Measurements from ENCODE around the gene ALKBH7. TPM values are rescaled to one million over a fixed set of nuclear protein-coding genes. Genes with fewer than 3 reads are reported as not detected.

ALKBH7 gene
- polyA plus RNA-seq, 1 donor from 2014 or later: 154 TPM

GRCh38 chr19:6350688-6351087, 21.9 kb upstream of the ALKBH7 start:
- Histone ChIP-seq H3K79me2 (replicated peaks; ENCODE audit: insufficient read depth, low read length) (no peaks in the 10 kb centered on the region), H3K9me2 (ENCODE audit: insufficient read depth, low read length) (no peaks in the 10 kb centered on the region), H3K9me3 (ENCODE audit: low read length) (no peaks in the 10 kb centered on the region), H3K27ac (ENCODE audit: low read length) (no peak overlapping the region), H4K20me1 (ENCODE audit: insufficient read depth) (no peaks in the 10 kb centered on the region), H3K4me2 (ENCODE audit: low read length) (no peak overlapping the region), H3K9ac (ENCODE audit: low read length) (no peak overlapping the region), H2AFZ (ENCODE audit: low read depth, low read length) (no peak overlapping the region), H3K4me3 (ENCODE audit: low read length) (no peak overlapping the region), H3K27me3 (ENCODE audit: insufficient read depth, low read depth, low read length) (no peaks in the 10 kb centered on the region), H3K36me3 (ENCODE audit: insufficient read depth, low read length) (no peaks in the 10 kb centered on the region), H3F3A (ENCODE audit: insufficient read depth, low read length, poor library complexity, severe bottlenecking) (no peaks in the 10 kb centered on the region)
- no peak for TF ChIP-seq POLR2AphosphoS5 (IDR thresholded peaks at IDR 0.05)
- TF ChIP-seq SMC3 (conservative IDR thresholded peaks at IDR 0.05; ENCODE audit: poor library complexity): no peak
- TF ChIP-seq RAD21 (conservative IDR thresholded peaks at IDR 0.05): no peak
- TF ChIP-seq REST (IDR thresholded peaks at IDR 0.05; ENCODE audit: borderline replicate concordance): no peak
- no peak for TF ChIP-seq EZH2 (IDR thresholded peaks at IDR 0.05; ENCODE audit: borderline replicate concordance, insufficient read depth, low read length, poor library complexity, severe bottlenecking)
- no peak for TF ChIP-seq CTCF (IDR thresholded peaks at IDR 0.05; ENCODE audit: poor library complexity, severe bottlenecking)
- no peak for TF ChIP-seq TAF1 (IDR thresholded peaks at IDR 0.05; ENCODE audit: low read depth)
- TF ChIP-seq EP300 (conservative IDR thresholded peaks at IDR 0.05; ENCODE audit: poor library complexity, severe bottlenecking): no peak
- TF ChIP-seq MXI1 (conservative IDR thresholded peaks at IDR 0.05; ENCODE audit: poor library complexity, severe bottlenecking): no peak

GRCh38 chr19:6352381-6353165, 20.0 kb upstream of the ALKBH7 start:
- H3K4me2 ChIP-seq (ENCODE audit: low read length): no peak overlapping the region
- no peak overlapping the region for H3K4me3 ChIP-seq (ENCODE audit: low read length)
- no peak overlapping the region for H3K27ac ChIP-seq (ENCODE audit: low read length)
- H3K79me2 ChIP-seq (replicated peaks; ENCODE audit: insufficient read depth, low read length): no peaks in the 10 kb centered on the region
- H3K9ac ChIP-seq (ENCODE audit: low read length): no peak overlapping the region
- H3F3A ChIP-seq (ENCODE audit: insufficient read depth, low read length, poor library complexity, severe bottlenecking): no peaks in the 10 kb centered on the region
- no peaks in the 10 kb centered on the region for H4K20me1 ChIP-seq (ENCODE audit: insufficient read depth)
- H3K36me3 ChIP-seq (ENCODE audit: insufficient read depth, low read length): no peaks in the 10 kb centered on the region
- H2AFZ ChIP-seq (ENCODE audit: low read depth, low read length): no peak overlapping the region
- no peaks in the 10 kb centered on the region for H3K9me3 ChIP-seq (ENCODE audit: low read length)
- TF ChIP-seq RAD21 (conservative IDR thresholded peaks at IDR 0.05) (no peak), TAF1 (IDR thresholded peaks at IDR 0.05; ENCODE audit: low read depth) (no peak)
- no peaks in the 10 kb centered on the region for H3K27me3 ChIP-seq (ENCODE audit: insufficient read depth, low read depth, low read length)
- no peaks in the 10 kb centered on the region for H3K9me2 ChIP-seq (ENCODE audit: insufficient read depth, low read length)
